PC-3 (cell line): ENCODE results near the gene IQSEC1. TPM values are rescaled to one million over a fixed set of nuclear protein-coding genes. Genes with fewer than 3 reads are reported as not detected.

Experiments used
- ATAC-seq: fragments of 200-7000 bp; cut with Tn5 transposase; 2 replicates; pipeline ENCODE4 v1.9.1; 2020; ENCODE audit warnings: mild to moderate bottlenecking, moderate library complexity
- BruUV-seq: library from RNA; stranded (reverse); fragments of 400-500 nt; replicated peaks from 2 replicates; lab custom pipeline; 2021; lab: Mats Ljungman, UMichigan
- CTCF ChIA-PET: fragments of 300-600 bp; sonication (Branson Sonifier 250); formaldehyde crosslinking; loops from one replicate; lab custom pipeline; 2022; ENCODE audit warnings: antibody characterized with exemption; lab: Charles Lee
- POLR2A ChIA-PET: fragments of 300-600 bp; sonication (Branson Sonifier 250); formaldehyde crosslinking; loops from one replicate; lab custom pipeline; 2022; ENCODE audit warnings: antibody characterized with exemption; ENCODE audit not compliant: unreplicated experiment; lab: Charles Lee
- DNase-seq: peaks from one replicate; pipeline ENCODE4 v3.0.0-alpha.2; 2015
- H2AFZ ChIP-seq: fragments of 300-600 bp; sonication (generic); 2 replicates; pipeline ENCODE4 v1.6.0; 2016; ENCODE audit warnings: antibody characterized with exemption, low read length
- H3F3A ChIP-seq: fragments of 300-600 bp; sonication (generic); one replicate; pipeline ENCODE4 v1.6.0; 2017; ENCODE audit warnings: antibody characterized with exemption, low read length, control low read depth, mild to moderate bottlenecking; ENCODE audit not compliant: unreplicated experiment
- H3K27ac ChIP-seq: fragments of 300-600 bp; sonication (generic); 2 replicates; pipeline ENCODE4 v1.5.1; 2016; ENCODE audit warnings: mild to moderate bottlenecking, low read length
- H3K27me3 ChIP-seq: fragments of 300-600 bp; sonication (generic); 2 replicates; pipeline ENCODE4 v1.6.1; 2016; ENCODE audit warnings: low read length, mixed read lengths
- H3K36me3 ChIP-seq: fragments of 300-600 bp; sonication (generic); 2 replicates; pipeline ENCODE4 v1.6.1; 2016; ENCODE audit warnings: low read depth, mixed run types, low read length, mixed read lengths
- H3K4me1 ChIP-seq: fragments of 300-600 bp; sonication (generic); 2 replicates; pipeline ENCODE4 v1.5.1; 2016; ENCODE audit warnings: low read length; ENCODE audit not compliant: insufficient read depth
- H3K4me2 ChIP-seq: fragments of 300-600 bp; sonication (generic); 2 replicates; pipeline ENCODE4 v1.6.0; 2016; ENCODE audit warnings: low read length
- H3K4me3 ChIP-seq: fragments of 300-600 bp; sonication (generic); 2 replicates; pipeline ENCODE4 v1.5.1; 2016; ENCODE audit warnings: mild to moderate bottlenecking, low read length, mixed read lengths
- H3K79me2 ChIP-seq: fragments of 300-600 bp; sonication (generic); 2 replicates; pipeline ENCODE4 v1.6.1; 2017; ENCODE audit warnings: low read length, mixed read lengths
- H3K9ac ChIP-seq: fragments of 300-600 bp; sonication (generic); 2 replicates; pipeline ENCODE4 v1.6.0; 2016; ENCODE audit warnings: mild to moderate bottlenecking, low read length
- H3K9me2 ChIP-seq: fragments of 300-600 bp; sonication (generic); replicated peaks from 2 replicates; pipeline ENCODE4 v1.6.1; 2016; ENCODE audit warnings: mixed run types, low read length, mixed read lengths
- H3K9me3 ChIP-seq: fragments of 300-600 bp; sonication (generic); 2 replicates; pipeline ENCODE4 v1.6.1; 2016; ENCODE audit warnings: low read length, mixed read lengths
- H4K20me1 ChIP-seq: fragments of 300-600 bp; sonication (generic); 2 replicates; pipeline ENCODE4 v1.6.1; 2016; ENCODE audit warnings: low read length, mixed read lengths
- CTCF ChIP-seq: fragments of 300-600 bp; sonication (generic); conservative IDR thresholded peaks from 2 replicates; pipeline ENCODE4 v1.5.1; 2017; ENCODE audit warnings: antibody characterized with exemption, low read depth, mild to moderate bottlenecking, low read length
- EZH2 ChIP-seq: fragments of 300-600 bp; sonication (generic); IDR thresholded peaks from one replicate; pipeline ENCODE4 v1.6.1; 2017; ENCODE audit warnings: antibody characterized with exemption, mild to moderate bottlenecking, low read length; ENCODE audit not compliant: unreplicated experiment
- EZH2phosphoT487 ChIP-seq: fragments of 300-600 bp; sonication (generic); IDR thresholded peaks from 2 replicates; pipeline ENCODE4 v1.6.1; 2018; ENCODE audit warnings: mild to moderate bottlenecking, antibody characterized with exemption, low read length, borderline replicate concordance
- intact Hi-C: fragments of 100-400 bp; cut with micrococcal nuclease; formaldehyde crosslinking; loops from 2 replicates; pipeline ENCODE4 v1.9.0; 2023
- total RNA-seq: library from RNA; depleted of rRNA; stranded (reverse); fragments of >200 nt; gene quantifications from 2 replicates; pipeline ENCODE4 v1.2.3, GENCODE V29; 2014

Gene IQSEC1
- total RNA-seq, 1 experiment from 2014 or later = 37.9 TPM

GRCh38 chr3:13028010-13028821 is 45.0 kb downstream of the IQSEC1 start:
- H3F3A ChIP-seq = no peaks in the 10 kb centered on the region
- intact Hi-C loops = no loop called here
- TF ChIP-seq EZH2phosphoT487 (no peak), CTCF (no peak), EZH2 (no peak)
- H3K9ac ChIP-seq = no peak overlapping the region
- no peaks in the 10 kb centered on the region for H4K20me1 ChIP-seq
- ATAC-seq (no peak), DNase-seq (no peak)
- BruUV-seq = no TSS peak
- H3K27ac ChIP-seq = no peak overlapping the region
- no peak overlapping the region for H3K4me3 ChIP-seq
- H3K27me3 ChIP-seq = no peaks in the 10 kb centered on the region
- CTCF ChIA-PET = no interaction called here
- H3K4me1 ChIP-seq = peaks cover 14% of the 10 kb centered on the region
- no peaks in the 10 kb centered on the region for H3K9me2 ChIP-seq
- POLR2A ChIA-PET = interaction anchor here (0.6 kb wide), 1 partner anchor 39 kb away, joined by 4 read pairs; no protein-coding TSS in a partner anchor
- no peaks in the 10 kb centered on the region for H3K9me3 ChIP-seq
- H2AFZ ChIP-seq = no peak overlapping the region
- H3K4me2 ChIP-seq = no peak overlapping the region
- no peaks in the 10 kb centered on the region for H3K36me3 ChIP-seq
- no peaks in the 10 kb centered on the region for H3K79me2 ChIP-seq

DNA sequence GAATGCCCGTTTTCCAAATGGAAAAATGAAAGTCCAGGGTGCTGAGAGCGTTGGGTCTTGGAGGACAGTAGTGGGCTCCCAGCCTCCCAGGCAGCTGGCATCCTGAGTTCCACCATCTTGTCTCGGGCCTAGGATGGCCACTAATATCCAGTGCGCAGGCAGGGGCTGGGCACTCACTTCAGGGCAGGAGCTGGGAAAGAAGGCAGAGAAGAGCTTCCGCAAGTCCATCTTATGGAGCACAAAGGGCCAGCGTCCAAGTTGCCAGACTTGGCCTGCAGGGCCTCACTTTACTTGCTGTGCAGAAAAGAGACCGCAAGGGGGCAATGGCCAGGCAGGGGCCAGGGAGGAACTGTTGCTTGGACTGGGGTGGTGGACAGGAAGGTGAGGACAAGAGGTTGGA is 46.1 kb downstream of the IQSEC1 start:
- Histone ChIP-seq H3K4me2 (no peak overlapping the region), H3K27me3 (no peaks in the 10 kb centered on the region), H2AFZ (no peak overlapping the region), H3K4me3 (no peak overlapping the region), H3K9me3 (no peaks in the 10 kb centered on the region), H3K36me3 (no peaks in the 10 kb centered on the region), H4K20me1 (no peaks in the 10 kb centered on the region), H3F3A (no peaks in the 10 kb centered on the region), H3K4me1 (peaks cover 24% of the 10 kb centered on the region), H3K9me2 (no peaks in the 10 kb centered on the region), H3K79me2 (no peaks in the 10 kb centered on the region), H3K9ac (no peak overlapping the region), H3K27ac (no peak overlapping the region)
- intact Hi-C loops = no loop called here
- no TSS peak for BruUV-seq
- ATAC-seq (no peak), DNase-seq (no peak)
- POLR2A ChIA-PET = no interaction called here
- CTCF ChIA-PET = no interaction called here
- TF ChIP-seq CTCF = no peak
- no peak for TF ChIP-seq EZH2
- no peak for TF ChIP-seq EZH2phosphoT487

- Histone ChIP-seq H3K79me2 (no peaks in the 10 kb centered on the region), H3K36me3 (no peaks in the 10 kb centered on the region), H3K27me3 (no peaks in the 10 kb centered on the region), H3K4me1 (peaks cover 30% of the 10 kb centered on the region), H3K4me3 (no peak overlapping the region), H3F3A (no peaks in the 10 kb centered on the region), H3K27ac (no peak overlapping the region), H3K9ac (no peak overlapping the region), H4K20me1 (no peaks in the 10 kb centered on the region), H2AFZ (no peak overlapping the region), H3K9me2 (no peaks in the 10 kb centered on the region), H3K4me2 (no peak overlapping the region), H3K9me3 (no peaks in the 10 kb centered on the region)
- DNase-seq = no peak
- no TSS peak for BruUV-seq
- TF ChIP-seq CTCF = no peak
- TF ChIP-seq EZH2phosphoT487 = no peak
- TF ChIP-seq EZH2 = no peak
- ChIA-PET POLR2A (no interaction called here), CTCF (interaction anchor here (0.6 kb wide), 1 partner anchor 59 kb away, joined by 5 read pairs; no protein-coding TSS in a partner anchor)
- ATAC-seq = no peak
- intact Hi-C loops = no loop called here
Measured at GRCh38 chr3:13026534-13026933, 46.7 kb downstream of the IQSEC1 start.
